Measurements from ENCODE around the gene BTBD1. TPM values are rescaled to one million over a fixed set of nuclear protein-coding genes. Genes with fewer than 3 reads are reported as not detected.

BTBD1 gene
- total RNA-seq, 1 experiment from 2014 or later, result 58.3 TPM

- POLR2A ChIA-PET (ENCODE audit: low non-redundant PET), result no interaction called here
- DNase-seq (ENCODE audit: low spot score), result no peak
- TF ChIP-seq CTCF (conservative IDR thresholded peaks at IDR 0.05; ENCODE audit: low read depth, low read length) (no peak), EZH2 (IDR thresholded peaks at IDR 0.05; ENCODE audit: borderline replicate concordance, low read depth, low read length, poor library complexity, severe bottlenecking) (no peak)
- H3K4me3 ChIP-seq (ENCODE audit: low read depth, low read length, poor library complexity, severe bottlenecking), result no peak overlapping the region
- intact Hi-C loops (cut with micrococcal nuclease; ENCODE audit: unreplicated experiment), result no loop called here
- no TSS peak for BruUV-seq (replicated peaks)
- H3K27ac ChIP-seq (ENCODE audit: low read depth, low read length, poor library complexity, severe bottlenecking), result no peak overlapping the region
- H3K36me3 ChIP-seq (ENCODE audit: insufficient read depth, low read length, poor library complexity, severe bottlenecking), result no peaks in the 10 kb centered on the region
- peaks cover 10% of the 10 kb centered on the region for H3K4me1 ChIP-seq (ENCODE audit: insufficient read depth, low read length, poor library complexity, severe bottlenecking)
- no peaks in the 10 kb centered on the region for H3K9me3 ChIP-seq (ENCODE audit: low read depth, low read length, poor library complexity, severe bottlenecking)
- H3K27me3 ChIP-seq (replicated peaks; ENCODE audit: insufficient read depth, low read depth, low read length, poor library complexity), result no peaks in the 10 kb centered on the region
- CTCF ChIA-PET, result no interaction called here
Observed at GRCh38 chr15:83112233-83112955, 45.3 kb upstream of the BTBD1 start.

GRCh38 chr15:83111149-83111548, 44.1 kb upstream of the BTBD1 start:
- no peak for TF ChIP-seq CTCF (conservative IDR thresholded peaks at IDR 0.05; ENCODE audit: low read depth, low read length)
- TF ChIP-seq EZH2 (IDR thresholded peaks at IDR 0.05; ENCODE audit: borderline replicate concordance, low read depth, low read length, poor library complexity, severe bottlenecking), result no peak
- Histone ChIP-seq H3K4me1 (ENCODE audit: insufficient read depth, low read length, poor library complexity, severe bottlenecking) (peaks cover 10% of the 10 kb centered on the region), H3K27me3 (replicated peaks; ENCODE audit: insufficient read depth, low read depth, low read length, poor library complexity) (no peaks in the 10 kb centered on the region), H3K4me3 (ENCODE audit: low read depth, low read length, poor library complexity, severe bottlenecking) (no peak overlapping the region), H3K27ac (ENCODE audit: low read depth, low read length, poor library complexity, severe bottlenecking) (no peak overlapping the region), H3K9me3 (ENCODE audit: low read depth, low read length, poor library complexity, severe bottlenecking) (no peaks in the 10 kb centered on the region), H3K36me3 (ENCODE audit: insufficient read depth, low read length, poor library complexity, severe bottlenecking) (no peaks in the 10 kb centered on the region)
- no TSS peak for BruUV-seq (replicated peaks)
- ChIA-PET POLR2A (ENCODE audit: low non-redundant PET) (no interaction called here), CTCF (no interaction called here)
- no peak for DNase-seq (ENCODE audit: low spot score)
- intact Hi-C loops (cut with micrococcal nuclease; ENCODE audit: unreplicated experiment), result no loop called here

GRCh38 chr15:83110381-83110780, 43.3 kb upstream of the BTBD1 start:
- H3K27ac ChIP-seq (ENCODE audit: low read depth, low read length, poor library complexity, severe bottlenecking), result no peak overlapping the region
- BruUV-seq (replicated peaks), result no TSS peak
- no peaks in the 10 kb centered on the region for H3K27me3 ChIP-seq (replicated peaks; ENCODE audit: insufficient read depth, low read depth, low read length, poor library complexity)
- CTCF ChIA-PET, result no interaction called here
- H3K36me3 ChIP-seq (ENCODE audit: insufficient read depth, low read length, poor library complexity, severe bottlenecking), result no peaks in the 10 kb centered on the region
- DNase-seq (ENCODE audit: low spot score), result no peak
- intact Hi-C loops (cut with micrococcal nuclease; ENCODE audit: unreplicated experiment), result no loop called here
- H3K4me3 ChIP-seq (ENCODE audit: low read depth, low read length, poor library complexity, severe bottlenecking), result no peak overlapping the region
- H3K9me3 ChIP-seq (ENCODE audit: low read depth, low read length, poor library complexity, severe bottlenecking), result no peaks in the 10 kb centered on the region
- peaks cover 10% of the 10 kb centered on the region for H3K4me1 ChIP-seq (ENCODE audit: insufficient read depth, low read length, poor library complexity, severe bottlenecking)
- POLR2A ChIA-PET (ENCODE audit: low non-redundant PET), result no interaction called here
- TF ChIP-seq EZH2 (IDR thresholded peaks at IDR 0.05; ENCODE audit: borderline replicate concordance, low read depth, low read length, poor library complexity, severe bottlenecking) (no peak), CTCF (conservative IDR thresholded peaks at IDR 0.05; ENCODE audit: low read depth, low read length) (no peak)

All from A673 (cell line).